A673 (cell line): Measurements from ENCODE around the gene WDPCP. TPM values are rescaled to one million over a fixed set of nuclear protein-coding genes. Genes with fewer than 3 reads are reported as not detected.

Experiments used
- BruUV-seq: library from RNA; stranded (reverse); fragments of 400-500 nt; replicated peaks from 2 replicates; lab custom pipeline; 2021; lab: Mats Ljungman, UMichigan
- CTCF ChIA-PET: fragments of 300-600 bp; sonication (Branson Sonifier 250); formaldehyde crosslinking; loops from one replicate; lab custom pipeline; 2022; ENCODE audit warnings: antibody characterized with exemption; lab: Charles Lee
- POLR2A ChIA-PET: fragments of 300-600 bp; sonication (Branson Sonifier 250); formaldehyde crosslinking; loops from one replicate; lab custom pipeline; 2022; ENCODE audit warnings: antibody characterized with exemption; ENCODE audit not compliant: low non-redundant PET; lab: Charles Lee
- DNase-seq: peaks from one replicate; pipeline ENCODE4 v3.0.0-alpha.2; 2015; ENCODE audit warnings: low spot score
- H3K27ac ChIP-seq: fragments of 200-600 bp; sonication (generic); 2 replicates; pipeline ENCODE4 v1.5.1; 2016; ENCODE audit warnings: mixed run types, low read depth, mild to moderate bottlenecking, mixed read lengths, antibody characterized with exemption, low read length; ENCODE audit not compliant: poor library complexity, severe bottlenecking
- H3K27me3 ChIP-seq: fragments of 200-600 bp; sonication (generic); replicated peaks from 2 replicates; pipeline ENCODE4 v1.6.1; 2017; ENCODE audit warnings: mixed run types, low read depth, mild to moderate bottlenecking, mixed read lengths, antibody characterized with exemption, low read length; ENCODE audit not compliant: insufficient read depth, poor library complexity
- H3K36me3 ChIP-seq: fragments of 200-600 bp; sonication (generic); 2 replicates; pipeline ENCODE4 v1.6.1; 2016; ENCODE audit warnings: mixed run types, mild to moderate bottlenecking, mixed read lengths, antibody characterized with exemption, low read length; ENCODE audit not compliant: insufficient read depth, poor library complexity, severe bottlenecking
- H3K4me1 ChIP-seq: fragments of 200-600 bp; sonication (generic); 2 replicates; pipeline ENCODE4 v1.6.1; 2017; ENCODE audit warnings: mixed run types, mild to moderate bottlenecking, mixed read lengths, antibody characterized with exemption, low read length; ENCODE audit not compliant: insufficient read depth, poor library complexity, severe bottlenecking
- H3K4me3 ChIP-seq: fragments of 200-600 bp; sonication (generic); 2 replicates; pipeline ENCODE4 v1.5.1; 2016; ENCODE audit warnings: low read depth, mixed run types, mild to moderate bottlenecking, mixed read lengths, low read length; ENCODE audit not compliant: poor library complexity, severe bottlenecking
- H3K9me3 ChIP-seq: fragments of 200-600 bp; sonication (generic); 2 replicates; pipeline ENCODE4 v1.6.1; 2016; ENCODE audit warnings: mixed run types, low read depth, mild to moderate bottlenecking, mixed read lengths, antibody characterized with exemption, low read length; ENCODE audit not compliant: poor library complexity, severe bottlenecking
- CTCF ChIP-seq: fragments of 300-800, 200-600 bp; sonication (generic); conservative IDR thresholded peaks from 2 replicates; pipeline ENCODE4 v1.5.1; 2017; ENCODE audit warnings: low read depth, mild to moderate bottlenecking, antibody characterized with exemption, low read length, moderate library complexity, mixed read lengths
- EZH2 ChIP-seq: fragments of 200-600 bp; sonication (generic); IDR thresholded peaks from 2 replicates; pipeline ENCODE4 v1.6.1; 2017; ENCODE audit warnings: borderline replicate concordance, low read depth, mild to moderate bottlenecking, mixed read lengths, antibody characterized with exemption, low read length; ENCODE audit not compliant: poor library complexity, severe bottlenecking
- intact Hi-C: fragments of 100-400 bp; cut with micrococcal nuclease; formaldehyde crosslinking; loops from one replicate; pipeline ENCODE4 v1.10.0; 2022; ENCODE audit not compliant: unreplicated experiment
- total RNA-seq: library from RNA; stranded (reverse); gene quantifications from 2 replicates; pipeline ENCODE4 v1.2.3, GENCODE V29; 2021

WDPCP gene
- total RNA-seq, 1 experiment from 2014 or later, result 7.9 TPM

- POLR2A ChIA-PET, result no interaction called here
- Histone ChIP-seq H3K4me3 (no peak overlapping the region), H3K4me1 (no peaks in the 10 kb centered on the region), H3K27ac (no peak overlapping the region), H3K27me3 (peaks cover 28% of the 10 kb centered on the region), H3K36me3 (no peaks in the 10 kb centered on the region), H3K9me3 (no peaks in the 10 kb centered on the region)
- intact Hi-C loops, result no loop called here
- CTCF ChIA-PET, result no interaction called here
- no peak for DNase-seq
- no TSS peak for BruUV-seq
- TF ChIP-seq EZH2, result no peak
- no peak for TF ChIP-seq CTCF
Observed at GRCh38 chr2:63071664-63072063, 516.6 kb downstream of the WDPCP start.

Other genes with a start within 250 kb of the WDPCP start
- 178 and 185 TPM in 2 replicates for gene MDH1, start 486 bp upstream of the WDPCP start, total RNA-seq